Smooth muscle cell (in vitro differentiated cells): Measurements from ENCODE around the gene MMP23B. TPM values are rescaled to one million over a fixed set of nuclear protein-coding genes. Genes with fewer than 3 reads are reported as not detected.
A peak's percentile ranks its signal among the peaks of the same experiment; 100 is the strongest.
"Not testable (repeated sequence)": the region's sequence is repeated elsewhere in the genome, so short reads cannot be mapped to it uniquely, and the experiment has no call there.

Experiments
- DNase-seq: peaks from one replicate; lab custom pipeline; 2025; ENCODE audit not compliant: unreplicated experiment; lab: John Stamatoyannopoulos, UW
- H2AFZ ChIP-seq: fragments of 200-600 bp; sonication (generic); 2 replicates; pipeline ENCODE4 v1.6.0; 2016; ENCODE audit warnings: antibody characterized with exemption, low read depth, mild to moderate bottlenecking
- H3F3A ChIP-seq: fragments of 200-600 bp; sonication (generic); 2 replicates; pipeline ENCODE4 v1.6.0; 2017; ENCODE audit warnings: antibody characterized with exemption, low read depth
- H3K27ac ChIP-seq: fragments of 200-600 bp; sonication (generic); 2 replicates; pipeline ENCODE4 v1.5.1; 2016; ENCODE audit warnings: low read depth, mild to moderate bottlenecking
- H3K27me3 ChIP-seq: fragments of 200-600 bp; sonication (generic); 2 replicates; pipeline ENCODE4 v1.6.1; 2016; ENCODE audit warnings: low read depth, mild to moderate bottlenecking
- H3K36me3 ChIP-seq: fragments of 200-600 bp; sonication (generic); 2 replicates; pipeline ENCODE4 v1.5.1; 2016; ENCODE audit warnings: low read depth
- H3K4me1 ChIP-seq: fragments of 200-600 bp; sonication (generic); 2 replicates; pipeline ENCODE4 v1.5.1; 2016; ENCODE audit warnings: low read depth
- H3K4me2 ChIP-seq: fragments of 200-600 bp; sonication (generic); 2 replicates; pipeline ENCODE4 v1.6.0; 2016; ENCODE audit warnings: mild to moderate bottlenecking
- H3K4me3 ChIP-seq: fragments of 200-600 bp; sonication (generic); 2 replicates; pipeline ENCODE4 v1.5.1; 2016; ENCODE audit warnings: mild to moderate bottlenecking
- H3K79me2 ChIP-seq: fragments of 200-600 bp; sonication (generic); 2 replicates; pipeline ENCODE4 v1.6.0; 2016; ENCODE audit warnings: low read depth, mild to moderate bottlenecking
- H3K9ac ChIP-seq: fragments of 200-600 bp; sonication (generic); 2 replicates; pipeline ENCODE4 v1.6.0; 2016; ENCODE audit warnings: low read depth
- H3K9me3 ChIP-seq: fragments of 200-600 bp; sonication (generic); replicated peaks from 2 replicates; pipeline ENCODE4 v1.5.1; 2016; ENCODE audit warnings: low read depth
- H4K20me1 ChIP-seq: fragments of 200-600 bp; sonication (generic); 2 replicates; pipeline ENCODE4 v1.6.0; 2016; ENCODE audit warnings: low read depth
- WGBS: methylation state at CpG from one replicate; pipeline ENCODE4 v1.1.7; 2016; ENCODE audit warnings: low lambda C conversion rate; 5-methylcytosine and 5-hydroxymethylcytosine counted together
- polyA plus RNA-seq: library from polyadenylated mRNA; unstranded; fragments of >200 nt; fragmentation: Nextera tagmentation; extraction: Ambion mirVana; gene quantifications from 2 replicates; pipeline ENCODE4 v1.2.1, GENCODE V29; 2016
- total RNA-seq: library from RNA; depleted of rRNA; stranded (reverse); fragments of >200 nt; gene quantifications from 2 replicates; pipeline ENCODE4 v1.2.3, GENCODE V29; 2014
- TF ChIP-seq, protein P1 (sequence below): fragments of 200-600 bp; sonication (generic); IDR thresholded peaks from 2 replicates; pipeline ENCODE4 v1.5.1; 2017; ENCODE audit warnings: borderline replicate concordance, mild to moderate bottlenecking, antibody characterized with exemption; ENCODE audit not compliant: insufficient read depth, poor library complexity, severe bottlenecking

Gene MMP23B
- total and polyA plus RNA-seq, 2 experiments from 2014 or later: 81.7 to 218 TPM

DNA sequence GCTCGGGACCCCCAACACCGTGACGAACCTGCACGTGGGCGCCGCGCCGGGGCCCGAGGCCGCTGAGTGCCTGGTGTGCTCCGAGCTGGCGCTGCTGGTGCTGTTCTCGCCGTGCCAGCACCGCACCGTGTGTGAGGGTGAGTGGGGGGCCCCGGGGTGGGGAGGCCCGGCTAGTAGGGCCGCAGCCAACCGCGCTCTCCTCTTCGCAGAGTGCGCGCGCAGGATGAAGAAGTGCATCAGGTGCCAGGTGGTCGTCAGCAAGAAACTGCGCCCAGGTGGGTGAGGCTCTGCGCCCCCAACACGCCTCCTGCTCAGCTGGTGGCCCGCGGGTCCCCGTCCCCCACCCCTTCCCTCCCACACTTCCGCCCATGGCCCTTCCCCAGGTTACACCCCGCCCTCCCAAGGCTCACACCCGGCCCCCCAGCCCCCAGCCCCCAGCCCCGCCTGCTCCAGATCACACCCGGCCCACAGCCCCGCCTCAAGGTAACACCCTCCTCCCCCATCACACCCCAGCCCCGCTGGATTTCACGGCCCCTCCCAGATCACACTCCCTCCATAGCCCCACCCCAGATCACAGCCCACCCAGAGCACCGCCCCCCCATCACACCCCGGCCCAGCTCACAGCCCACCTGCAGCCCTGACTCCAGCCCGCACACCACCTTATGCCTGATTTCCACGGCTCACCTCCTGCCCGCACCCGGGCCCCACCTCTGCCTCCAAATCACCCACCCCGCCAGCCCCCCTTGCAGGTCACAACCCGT lies 2.4 kb upstream of the MMP23B start:
- peaks cover 3% of the 10 kb centered on the region for H3K4me1 ChIP-seq
- no peak for DNase-seq
- H2AFZ ChIP-seq: no peak overlapping the region
- no peaks in the 10 kb centered on the region for H3K9me3 ChIP-seq
- WGBS: 46% methylated on average over 31 of the region's 48 CpGs
- H4K20me1 ChIP-seq: peaks cover 23% of the 10 kb centered on the region
- H3K27ac ChIP-seq: no peak overlapping the region
- no peak overlapping the region for H3K4me3 ChIP-seq
- TF ChIP-seq, protein P1, sequence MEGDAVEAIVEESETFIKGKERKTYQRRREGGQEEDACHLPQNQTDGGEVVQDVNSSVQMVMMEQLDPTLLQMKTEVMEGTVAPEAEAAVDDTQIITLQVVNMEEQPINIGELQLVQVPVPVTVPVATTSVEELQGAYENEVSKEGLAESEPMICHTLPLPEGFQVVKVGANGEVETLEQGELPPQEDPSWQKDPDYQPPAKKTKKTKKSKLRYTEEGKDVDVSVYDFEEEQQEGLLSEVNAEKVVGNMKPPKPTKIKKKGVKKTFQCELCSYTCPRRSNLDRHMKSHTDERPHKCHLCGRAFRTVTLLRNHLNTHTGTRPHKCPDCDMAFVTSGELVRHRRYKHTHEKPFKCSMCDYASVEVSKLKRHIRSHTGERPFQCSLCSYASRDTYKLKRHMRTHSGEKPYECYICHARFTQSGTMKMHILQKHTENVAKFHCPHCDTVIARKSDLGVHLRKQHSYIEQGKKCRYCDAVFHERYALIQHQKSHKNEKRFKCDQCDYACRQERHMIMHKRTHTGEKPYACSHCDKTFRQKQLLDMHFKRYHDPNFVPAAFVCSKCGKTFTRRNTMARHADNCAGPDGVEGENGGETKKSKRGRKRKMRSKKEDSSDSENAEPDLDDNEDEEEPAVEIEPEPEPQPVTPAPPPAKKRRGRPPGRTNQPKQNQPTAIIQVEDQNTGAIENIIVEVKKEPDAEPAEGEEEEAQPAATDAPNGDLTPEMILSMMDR: no peak
- no peak overlapping the region for H3K9ac ChIP-seq
- no peaks in the 10 kb centered on the region for H3K36me3 ChIP-seq
- no peak overlapping the region for H3K4me2 ChIP-seq
- H3K79me2 ChIP-seq: no peaks in the 10 kb centered on the region
- H3K27me3 ChIP-seq: no peaks in the 10 kb centered on the region
- peaks cover 3% of the 10 kb centered on the region for H3F3A ChIP-seq

DNA sequence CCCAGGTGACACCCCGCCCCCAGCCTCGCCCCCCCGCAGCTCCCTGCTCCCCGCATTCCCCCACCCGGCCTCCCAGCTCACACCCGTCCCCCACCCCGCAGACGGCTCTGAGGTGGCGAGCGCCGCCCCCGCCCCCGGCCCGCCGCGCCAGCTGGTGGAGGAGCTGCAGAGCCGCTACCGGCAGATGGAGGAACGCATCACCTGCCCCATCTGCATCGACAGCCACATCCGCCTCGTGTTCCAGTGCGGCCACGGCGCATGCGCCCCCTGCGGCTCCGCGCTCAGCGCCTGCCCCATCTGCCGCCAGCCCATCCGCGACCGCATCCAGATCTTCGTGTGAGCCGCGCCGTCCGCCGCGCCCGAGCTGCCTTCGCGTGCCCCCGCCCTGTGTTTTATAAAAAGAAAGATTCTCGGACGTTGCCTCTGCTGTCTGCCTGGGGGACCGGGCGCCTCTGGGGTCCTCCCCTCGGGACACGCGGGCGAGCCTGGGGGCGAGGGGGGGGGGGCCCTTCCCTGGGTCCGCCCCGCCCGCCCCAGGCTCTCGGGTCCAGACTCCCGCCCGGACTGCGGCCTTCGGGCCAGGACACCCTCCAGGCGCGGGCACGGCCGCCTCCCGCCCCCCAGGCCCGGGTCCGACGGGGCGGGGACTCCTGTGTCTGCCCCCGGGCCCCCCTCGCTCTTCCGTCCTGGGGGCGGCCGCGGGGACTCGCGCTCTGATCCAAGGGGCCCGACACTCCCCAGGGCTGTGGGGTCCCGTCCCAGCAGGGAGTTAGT lies 1.6 kb upstream of the MMP23B start:
- peak overlapping the region; percentile 83 for H3K27ac ChIP-seq
- TF ChIP-seq, protein P1: no peak
- H3K4me3 ChIP-seq: peak overlapping the region; percentile 57
- H3K9me3 ChIP-seq: no peaks in the 10 kb centered on the region
- peaks cover 3% of the 10 kb centered on the region for H3K4me1 ChIP-seq
- H4K20me1 ChIP-seq: peaks cover 17% of the 10 kb centered on the region
- no peaks in the 10 kb centered on the region for H3K79me2 ChIP-seq
- DNase-seq: peak; percentile 43
- 26% methylated on average over 37 of the region's 81 CpGs for WGBS
- H3K9ac ChIP-seq: no peak overlapping the region
- H3K4me2 ChIP-seq: peak overlapping the region; percentile 95
- H3K27me3 ChIP-seq: no peaks in the 10 kb centered on the region
- peaks cover 3% of the 10 kb centered on the region for H3F3A ChIP-seq
- H3K36me3 ChIP-seq: no peaks in the 10 kb centered on the region
- H2AFZ ChIP-seq: no peak overlapping the region

DNA sequence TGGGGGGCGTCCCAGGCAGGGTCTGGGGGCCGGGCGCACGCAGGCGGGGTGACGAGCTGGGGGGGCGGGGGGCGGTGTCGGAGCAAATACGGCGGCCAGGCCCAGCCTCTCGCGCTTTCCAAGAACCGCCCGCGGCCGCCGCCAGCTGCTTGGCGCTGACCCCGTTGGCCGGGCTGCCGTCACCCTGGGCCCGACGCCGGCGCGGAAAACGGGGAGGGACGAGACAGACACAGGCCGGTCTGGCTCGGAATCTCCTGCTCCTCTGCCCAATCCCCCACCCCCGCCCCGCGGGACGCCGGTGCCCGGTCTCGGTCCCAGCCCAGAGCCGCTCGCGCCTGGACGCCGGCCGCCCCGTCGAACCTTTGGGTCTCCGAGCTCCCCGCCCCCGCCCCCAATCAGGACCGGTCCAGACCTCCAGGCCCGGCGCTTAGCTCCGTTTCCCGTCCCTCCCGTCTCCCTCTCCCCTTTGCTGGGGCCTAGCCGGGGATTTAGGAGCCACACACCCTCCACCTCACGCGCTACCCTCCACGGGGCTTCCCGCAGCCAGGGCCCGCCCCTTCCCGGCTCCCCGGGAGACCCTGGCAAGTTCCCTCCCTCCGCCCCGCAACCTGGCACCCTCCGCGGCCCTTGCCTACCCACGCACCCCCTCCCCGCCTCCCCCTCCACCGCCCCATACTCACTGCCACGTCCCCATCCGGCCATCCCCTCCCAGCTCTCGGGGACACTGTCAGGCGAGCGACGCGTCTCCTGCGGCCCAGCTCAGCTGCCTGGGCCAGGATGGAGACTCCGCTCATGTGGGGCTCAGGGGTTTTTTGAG lies 800 bp upstream of the MMP23B start:
- no peak overlapping the region for H2AFZ ChIP-seq
- H3F3A ChIP-seq: peaks cover 3% of the 10 kb centered on the region
- H3K79me2 ChIP-seq: no peaks in the 10 kb centered on the region
- peak overlapping the region; percentile 95 for H3K4me2 ChIP-seq
- no peaks in the 10 kb centered on the region for H3K27me3 ChIP-seq
- H4K20me1 ChIP-seq: peaks cover 17% of the 10 kb centered on the region
- peak overlapping the region; percentile 87 for H3K9ac ChIP-seq
- H3K4me3 ChIP-seq: peak overlapping the region; percentile 57
- no peaks in the 10 kb centered on the region for H3K9me3 ChIP-seq
- H3K27ac ChIP-seq: peak overlapping the region; percentile 83
- TF ChIP-seq, protein P1: no peak
- H3K36me3 ChIP-seq: no peaks in the 10 kb centered on the region
- 9% methylated on average over 15 of the region's 79 CpGs for WGBS
- H3K4me1 ChIP-seq: peaks cover 3% of the 10 kb centered on the region
- peak; percentile 73 for DNase-seq

DNA sequence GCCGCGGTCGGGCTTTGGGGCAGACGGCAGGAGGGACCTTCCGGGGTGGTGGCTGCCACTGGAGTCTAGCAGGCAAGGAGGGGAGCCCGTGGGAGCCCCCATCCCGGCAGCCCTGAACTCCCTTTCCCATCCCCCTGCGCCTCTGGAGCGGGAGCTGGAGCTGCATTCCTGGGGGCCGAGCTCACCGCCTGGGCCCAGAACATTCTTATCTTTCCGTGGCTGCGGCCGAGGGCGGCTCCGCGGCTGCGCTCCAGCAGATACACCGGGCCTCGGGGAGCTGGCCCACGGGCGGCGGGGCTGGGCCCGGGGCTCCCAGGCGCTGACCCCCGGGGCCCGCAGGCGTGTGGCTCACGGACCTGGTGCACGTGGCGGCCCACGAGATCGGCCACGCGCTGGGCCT lies 1.4 kb downstream of the MMP23B start:
- not testable (repeated sequence) for H3K4me1 ChIP-seq, H3K27me3 ChIP-seq, H3K4me2 ChIP-seq, H3K4me3 ChIP-seq, DNase-seq, H3K36me3 ChIP-seq, H3K27ac ChIP-seq, H3K9ac ChIP-seq, H3F3A ChIP-seq, H3K9me3 ChIP-seq, H3K79me2 ChIP-seq, H2AFZ ChIP-seq
- H4K20me1 ChIP-seq: peaks cover 11% of the 10 kb centered on the region
- no CpG with 5 or more reads among the region's 35 CpGs for WGBS

DNA sequence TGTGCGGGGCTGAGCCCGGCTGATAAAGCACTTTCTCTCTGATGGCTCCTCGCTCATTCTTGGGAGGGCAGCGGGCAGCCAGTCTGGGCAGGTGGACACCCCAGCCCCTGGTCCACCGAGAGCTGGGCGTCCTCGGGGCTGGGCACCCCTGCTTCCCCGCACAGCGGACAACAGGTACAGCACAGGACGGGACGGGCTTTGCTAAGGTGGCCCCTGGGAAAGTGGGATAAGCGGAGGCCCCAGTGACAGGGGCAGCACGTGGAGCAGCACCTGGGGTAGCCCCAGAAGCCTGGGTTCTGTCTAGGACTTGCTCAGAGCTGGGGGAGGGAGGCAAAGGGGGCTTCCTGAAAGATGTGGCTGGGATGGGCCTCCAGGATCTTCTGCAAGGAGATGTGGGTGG lies 2.6 kb downstream of the MMP23B start:
- H3K4me3 ChIP-seq, H3K79me2 ChIP-seq, H3K27ac ChIP-seq, H4K20me1 ChIP-seq, DNase-seq, H3K4me2 ChIP-seq, H3K9me3 ChIP-seq, H3K4me1 ChIP-seq, H3K9ac ChIP-seq, H3K27me3 ChIP-seq, H3F3A ChIP-seq, H2AFZ ChIP-seq, H3K36me3 ChIP-seq: not testable (repeated sequence)
- 98% methylated on average over 10 of the region's 13 CpGs for WGBS
